ENCODE results near the gene CCT7.

DNA sequence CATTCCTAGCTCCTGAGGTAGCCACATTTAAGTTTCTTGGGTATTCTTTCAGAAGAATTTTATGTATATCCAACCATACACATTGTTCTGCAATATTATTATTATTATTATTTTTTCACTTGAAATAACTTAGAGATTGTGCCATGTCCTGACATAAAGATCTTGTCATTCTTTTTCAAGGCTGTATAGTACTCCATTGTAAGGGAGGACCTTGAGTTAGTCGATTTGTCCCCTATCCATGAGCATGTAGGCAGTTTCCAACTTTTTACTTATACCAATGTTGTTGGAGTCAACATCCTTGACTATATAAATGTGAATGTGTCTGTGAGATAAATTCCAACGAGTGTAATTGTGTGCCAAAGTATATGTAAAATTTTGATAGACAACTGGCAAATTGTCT lies 60.1 kb downstream of the CCT7 start:
- TF ChIP-seq, protein P1, sequence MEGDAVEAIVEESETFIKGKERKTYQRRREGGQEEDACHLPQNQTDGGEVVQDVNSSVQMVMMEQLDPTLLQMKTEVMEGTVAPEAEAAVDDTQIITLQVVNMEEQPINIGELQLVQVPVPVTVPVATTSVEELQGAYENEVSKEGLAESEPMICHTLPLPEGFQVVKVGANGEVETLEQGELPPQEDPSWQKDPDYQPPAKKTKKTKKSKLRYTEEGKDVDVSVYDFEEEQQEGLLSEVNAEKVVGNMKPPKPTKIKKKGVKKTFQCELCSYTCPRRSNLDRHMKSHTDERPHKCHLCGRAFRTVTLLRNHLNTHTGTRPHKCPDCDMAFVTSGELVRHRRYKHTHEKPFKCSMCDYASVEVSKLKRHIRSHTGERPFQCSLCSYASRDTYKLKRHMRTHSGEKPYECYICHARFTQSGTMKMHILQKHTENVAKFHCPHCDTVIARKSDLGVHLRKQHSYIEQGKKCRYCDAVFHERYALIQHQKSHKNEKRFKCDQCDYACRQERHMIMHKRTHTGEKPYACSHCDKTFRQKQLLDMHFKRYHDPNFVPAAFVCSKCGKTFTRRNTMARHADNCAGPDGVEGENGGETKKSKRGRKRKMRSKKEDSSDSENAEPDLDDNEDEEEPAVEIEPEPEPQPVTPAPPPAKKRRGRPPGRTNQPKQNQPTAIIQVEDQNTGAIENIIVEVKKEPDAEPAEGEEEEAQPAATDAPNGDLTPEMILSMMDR (IDR thresholded peaks at IDR 0.05; ENCODE audit: low read depth, low read length, poor library complexity, severe bottlenecking) = no peak
- TF ChIP-seq EZH2phosphoT487 (IDR thresholded peaks at IDR 0.05; ENCODE audit: borderline replicate concordance, low read length) = no peak

Data from DOHH2 (cell line).